Activated T-helper 2 cell treated with anti-CD3 and anti-CD28 coated beads, Interferon-gamma antibody, Interleukin-2, Interleukin-4, amounts not matched to agents 10 μg/mL and 5 μg/mL and 100 μg/mL, durations not matched to agents 14 hours and 24 hours and 36 hours (primary cell): ENCODE results near the gene IPO5. TPM values are rescaled to one million over a fixed set of nuclear protein-coding genes. Genes with fewer than 3 reads are reported as not detected.
A peak's percentile ranks its signal among the peaks of the same experiment; 100 is the strongest.
"Not testable (repeated sequence)": the region's sequence is repeated elsewhere in the genome, so short reads cannot be mapped to it uniquely, and the experiment has no call there.

Source experiments
- DNase-seq: peaks from one replicate; pipeline ENCODE4 v3.0.0; 2021; ENCODE audit warnings: low spot score
- H3K27ac Mint-ChIP-seq: one replicate; pipeline ENCODE4 v1.8.0; 2021; ENCODE audit warnings: mixed read lengths
- H3K27me3 Mint-ChIP-seq: one replicate; pipeline ENCODE4 v1.8.0; 2021; ENCODE audit warnings: low read depth, mixed read lengths
- H3K36me3 Mint-ChIP-seq: one replicate; pipeline ENCODE4 v1.8.0; 2021; ENCODE audit warnings: low read depth, mixed read lengths
- H3K4me1 Mint-ChIP-seq: one replicate; pipeline ENCODE4 v1.8.0; 2021; ENCODE audit warnings: low read depth, mixed read lengths
- H3K4me3 Mint-ChIP-seq: one replicate; pipeline ENCODE4 v1.8.0; 2021; ENCODE audit warnings: low read depth, mild to moderate bottlenecking, moderate library complexity, mixed read lengths
- H3K9me3 Mint-ChIP-seq: one replicate; pipeline ENCODE4 v1.8.0; 2021; ENCODE audit warnings: mixed read lengths
- intact Hi-C: fragments of 100-400 bp; cut with micrococcal nuclease; formaldehyde crosslinking; loops from one replicate; pipeline ENCODE4 v1.15.1; 2023
- total RNA-seq: library from RNA; stranded (reverse); gene quantifications from 2 replicates; pipeline ENCODE4 v1.2.3, GENCODE V29; 2022

The IPO5 gene
- total RNA-seq, 1 donor from 2014 or later = 225 TPM

DNA sequence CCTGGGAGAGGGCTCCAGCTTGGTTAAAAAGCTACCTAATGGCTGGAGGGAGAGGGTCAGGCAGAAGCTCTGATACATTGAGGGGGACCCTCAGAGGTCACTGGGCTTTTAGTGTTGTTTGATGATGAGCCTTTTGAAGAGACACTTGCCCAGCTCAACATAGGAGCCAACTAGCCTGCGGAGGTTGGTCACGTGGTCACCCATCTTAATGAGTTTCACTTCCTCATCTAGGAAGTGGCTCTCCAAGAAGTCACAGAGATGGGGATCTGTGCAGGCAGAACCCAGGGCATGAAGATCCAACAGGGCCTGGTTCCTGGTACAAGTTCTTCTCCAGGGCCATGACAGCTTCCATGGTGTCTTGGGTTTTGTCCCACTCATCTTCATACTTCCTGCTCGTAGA, 33.4 kb downstream of the IPO5 start:
- H3K36me3 Mint-ChIP-seq = peaks cover 63% of the 10 kb centered on the region
- intact Hi-C loops = no loop called here
- no peak for DNase-seq
- no peak overlapping the region for H3K27ac Mint-ChIP-seq
- H3K9me3 Mint-ChIP-seq = no peaks in the 10 kb centered on the region
- peaks cover 10% of the 10 kb centered on the region for H3K4me1 Mint-ChIP-seq
- no peaks in the 10 kb centered on the region for H3K27me3 Mint-ChIP-seq
- no peak overlapping the region for H3K4me3 Mint-ChIP-seq

DNA sequence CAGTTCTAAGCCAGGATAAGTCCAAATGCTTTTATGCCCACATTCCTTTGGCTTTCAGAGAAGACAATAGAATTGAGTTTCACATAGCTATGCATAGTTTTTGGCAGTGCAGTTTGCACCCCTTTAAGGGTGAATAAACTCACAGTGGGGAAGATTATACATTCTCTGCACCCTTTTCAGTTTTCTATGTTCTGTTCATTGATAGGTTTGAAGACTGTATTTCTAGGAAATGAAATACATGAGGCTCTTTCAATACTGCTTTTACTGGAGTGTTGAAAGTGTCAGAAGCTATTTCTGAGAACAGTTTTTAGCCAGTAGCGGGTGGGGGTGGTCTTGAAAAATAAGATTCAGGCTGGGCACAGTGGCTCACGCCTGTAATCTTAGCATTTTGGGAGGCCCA, 46.2 kb downstream of the IPO5 start:
- H3K27ac Mint-ChIP-seq = peak overlapping the region; percentile 12
- peaks cover 73% of the 10 kb centered on the region for H3K36me3 Mint-ChIP-seq
- H3K27me3 Mint-ChIP-seq = no peaks in the 10 kb centered on the region
- intact Hi-C loops = no loop called here
- DNase-seq = no peak
- no peak overlapping the region for H3K4me3 Mint-ChIP-seq
- peaks cover 7% of the 10 kb centered on the region for H3K4me1 Mint-ChIP-seq
- H3K9me3 Mint-ChIP-seq = no peaks in the 10 kb centered on the region

DNA sequence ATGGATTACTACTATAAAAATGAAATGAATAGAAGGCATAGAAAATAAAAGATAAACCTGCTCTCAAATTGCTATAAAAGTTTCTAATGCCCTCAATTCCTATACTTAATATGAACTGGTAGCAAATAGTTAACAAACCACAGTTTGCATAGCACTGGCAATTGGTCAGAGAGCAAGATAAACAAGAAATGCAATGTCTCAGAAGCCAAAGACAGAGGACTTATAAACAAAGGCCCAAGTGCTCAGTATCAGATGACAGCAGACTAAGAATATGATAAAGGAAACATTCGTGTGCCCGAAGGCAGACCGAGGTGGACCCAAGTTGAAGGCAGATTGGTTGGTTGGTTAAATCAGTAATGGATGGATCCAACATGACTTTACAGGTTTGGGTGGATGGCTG, 50.6 kb downstream of the IPO5 start:
- Mint-ChIP-seq H3K9me3 (no peaks in the 10 kb centered on the region), H3K4me1 (peaks cover 13% of the 10 kb centered on the region), H3K27me3 (no peaks in the 10 kb centered on the region), H3K27ac (no peak overlapping the region), H3K4me3 (no peak overlapping the region), H3K36me3 (peaks cover 79% of the 10 kb centered on the region)
- no peak for DNase-seq
- intact Hi-C loops = no loop called here

DNA sequence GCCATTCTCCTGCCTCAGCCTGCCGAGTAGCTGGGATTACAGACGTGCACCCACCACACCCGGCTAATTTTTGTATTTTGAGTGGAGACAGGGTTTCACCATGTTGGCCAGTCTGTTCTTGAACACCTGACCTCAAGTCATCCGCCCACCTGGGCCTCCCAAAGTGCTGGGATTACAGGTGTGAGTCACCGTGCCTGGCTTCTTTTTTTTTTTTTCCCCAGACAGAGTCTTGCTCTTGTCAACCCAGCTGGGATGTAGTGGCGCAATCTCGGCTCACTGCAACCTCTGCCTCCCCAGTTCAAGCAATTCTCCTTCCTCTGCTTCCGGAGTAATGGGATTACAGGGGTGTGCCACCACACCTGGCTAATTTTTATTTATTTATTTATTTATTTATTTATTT, 51.5 kb downstream of the IPO5 start:
- H3K4me1 Mint-ChIP-seq, H3K9me3 Mint-ChIP-seq, intact Hi-C loops, H3K27ac Mint-ChIP-seq, H3K27me3 Mint-ChIP-seq, DNase-seq, H3K4me3 Mint-ChIP-seq: not testable (repeated sequence)
- peaks cover 79% of the 10 kb centered on the region for H3K36me3 Mint-ChIP-seq

DNA sequence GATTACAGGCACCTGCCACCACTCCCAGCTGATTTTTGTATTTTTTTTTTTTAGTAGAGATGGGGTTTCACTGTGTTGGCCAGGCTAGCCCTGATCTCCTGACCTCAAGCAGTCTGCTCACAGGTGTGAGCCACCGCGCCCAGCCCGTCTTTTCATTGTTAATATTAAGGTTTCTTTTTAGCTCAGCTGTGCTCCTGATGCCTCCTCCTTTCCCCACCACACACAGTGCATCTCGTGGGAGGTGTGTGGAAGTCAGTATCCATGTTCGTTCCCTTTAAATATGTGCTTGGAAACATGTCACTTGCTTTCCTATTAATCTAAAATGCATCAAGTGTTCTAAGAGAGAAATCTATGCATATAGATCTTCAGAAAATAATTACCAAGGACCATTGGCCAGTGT, 53.5 kb downstream of the IPO5 start:
- no peak overlapping the region for H3K27ac Mint-ChIP-seq
- H3K9me3 Mint-ChIP-seq = no peaks in the 10 kb centered on the region
- peaks cover 9% of the 10 kb centered on the region for H3K4me1 Mint-ChIP-seq
- intact Hi-C loops = no loop called here
- no peak overlapping the region for H3K4me3 Mint-ChIP-seq
- no peaks in the 10 kb centered on the region for H3K27me3 Mint-ChIP-seq
- H3K36me3 Mint-ChIP-seq = peaks cover 88% of the 10 kb centered on the region
- DNase-seq = no peak

DNA sequence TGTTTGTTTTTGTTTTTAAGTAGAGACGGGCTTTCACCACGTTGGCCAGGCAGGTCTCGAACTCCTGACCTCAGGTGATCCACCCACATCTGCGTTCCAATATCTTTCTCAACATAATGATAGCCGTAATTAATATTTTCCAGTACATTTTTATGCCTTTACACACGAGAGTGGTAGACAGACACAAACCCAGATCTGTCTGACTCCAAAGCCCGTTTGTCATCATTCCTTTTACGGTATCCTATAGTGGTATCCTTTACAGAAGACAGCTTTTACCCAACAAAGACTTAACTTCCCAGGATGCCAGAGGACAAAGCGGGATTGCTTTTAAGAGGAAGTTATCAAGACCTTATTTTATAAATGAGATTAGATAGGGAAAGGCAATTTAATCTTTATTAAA, 59.8 kb downstream of the IPO5 start:
- H3K9me3 Mint-ChIP-seq = no peaks in the 10 kb centered on the region
- H3K36me3 Mint-ChIP-seq = peaks cover 76% of the 10 kb centered on the region
- H3K4me3 Mint-ChIP-seq = no peak overlapping the region
- DNase-seq = no peak
- H3K27ac Mint-ChIP-seq = no peak overlapping the region
- intact Hi-C loops = no loop called here
- H3K4me1 Mint-ChIP-seq = peaks cover 11% of the 10 kb centered on the region
- no peaks in the 10 kb centered on the region for H3K27me3 Mint-ChIP-seq

DNA sequence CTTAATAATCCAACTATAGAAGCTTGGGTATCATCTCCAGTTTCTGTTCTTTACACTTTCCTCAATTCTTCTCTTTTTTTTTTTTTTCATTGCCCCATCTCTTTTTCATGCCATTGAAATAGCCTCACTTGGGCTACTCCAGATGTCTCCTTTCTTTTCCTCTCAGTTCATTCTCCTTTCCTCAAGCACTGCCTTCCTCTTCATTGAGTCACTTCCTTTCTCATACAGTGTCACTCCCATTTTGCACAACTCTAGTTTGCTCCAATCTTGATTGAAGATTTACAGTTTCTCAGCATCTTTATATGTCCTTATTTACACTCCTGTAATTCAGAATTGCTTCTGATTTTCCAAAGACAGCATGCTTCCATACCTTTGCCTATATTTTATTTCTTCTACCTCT, 61.3 kb downstream of the IPO5 start:
- Mint-ChIP-seq H3K4me3 (no peak overlapping the region), H3K27ac (peak overlapping the region; percentile 6), H3K4me1 (peaks cover 4% of the 10 kb centered on the region), H3K36me3 (peaks cover 75% of the 10 kb centered on the region), H3K9me3 (no peaks in the 10 kb centered on the region), H3K27me3 (no peaks in the 10 kb centered on the region)
- intact Hi-C loops = no loop called here
- DNase-seq = no peak

DNA sequence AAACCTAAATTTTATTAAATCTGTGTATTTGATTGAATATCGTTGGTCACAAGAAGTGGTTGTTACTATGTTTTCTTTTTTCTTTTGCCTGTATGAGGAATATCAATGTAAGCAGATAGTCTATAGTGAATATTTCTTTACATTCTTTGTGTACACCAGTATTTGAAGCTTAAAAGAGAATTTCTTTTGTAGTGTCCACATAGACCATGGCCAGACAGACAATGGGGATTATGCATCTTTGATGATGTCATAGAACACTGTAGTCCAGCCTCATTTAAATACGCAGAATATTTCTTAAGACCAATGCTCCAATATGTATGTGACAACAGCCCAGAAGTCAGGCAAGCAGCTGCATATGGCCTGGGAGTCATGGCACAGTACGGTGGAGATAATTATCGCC, 64.8 kb downstream of the IPO5 start:
- H3K27me3 Mint-ChIP-seq = no peaks in the 10 kb centered on the region
- H3K4me1 Mint-ChIP-seq = peaks cover 4% of the 10 kb centered on the region
- DNase-seq = no peak
- no peak overlapping the region for H3K27ac Mint-ChIP-seq
- no peak overlapping the region for H3K4me3 Mint-ChIP-seq
- intact Hi-C loops = no loop called here
- peaks cover 79% of the 10 kb centered on the region for H3K36me3 Mint-ChIP-seq
- H3K9me3 Mint-ChIP-seq = no peaks in the 10 kb centered on the region

DNA sequence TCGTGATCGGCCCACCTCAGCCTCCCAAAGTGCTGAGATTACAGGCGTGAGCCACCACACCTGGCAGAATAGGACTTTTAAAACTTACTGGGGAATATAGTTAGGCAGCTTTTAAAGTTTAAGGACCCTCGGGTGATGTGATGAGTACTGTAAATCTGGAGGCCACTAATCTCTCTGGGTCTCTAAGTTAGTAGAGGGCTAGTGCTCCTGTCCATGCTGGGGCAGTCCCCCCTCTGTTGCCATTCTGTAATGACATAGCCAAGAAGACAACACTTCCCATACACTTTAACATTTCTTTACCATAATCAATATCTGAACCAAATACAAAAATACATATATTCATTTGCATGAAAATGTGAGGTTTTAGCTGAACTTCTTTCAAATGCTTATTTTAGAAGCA, 65.7 kb downstream of the IPO5 start:
- peaks cover 77% of the 10 kb centered on the region for H3K36me3 Mint-ChIP-seq
- no peaks in the 10 kb centered on the region for H3K27me3 Mint-ChIP-seq
- no peak for DNase-seq
- H3K4me1 Mint-ChIP-seq = peaks cover 4% of the 10 kb centered on the region
- intact Hi-C loops = no loop called here
- H3K9me3 Mint-ChIP-seq = no peaks in the 10 kb centered on the region
- H3K27ac Mint-ChIP-seq = no peak overlapping the region
- H3K4me3 Mint-ChIP-seq = no peak overlapping the region

DNA sequence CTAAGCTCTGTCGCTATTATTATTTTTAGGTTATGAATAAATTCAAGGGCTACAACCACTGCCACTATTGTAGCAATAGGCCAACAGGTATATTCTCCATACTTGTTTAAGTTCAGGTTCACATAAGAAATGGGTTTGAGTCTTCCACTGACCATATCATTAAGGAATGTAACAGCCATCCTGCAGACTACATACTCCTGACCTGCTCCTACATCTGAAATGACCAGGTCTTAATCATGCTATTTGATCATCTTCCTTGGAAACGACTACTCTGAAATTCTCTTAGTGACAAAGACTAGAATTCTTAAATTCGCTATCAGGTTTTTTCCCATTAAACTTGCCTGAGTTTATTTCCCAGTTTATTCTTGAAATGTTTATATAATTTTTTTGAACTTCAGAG, 66.8 kb downstream of the IPO5 start:
- Mint-ChIP-seq H3K9me3 (no peaks in the 10 kb centered on the region), H3K4me1 (no peaks in the 10 kb centered on the region), H3K27ac (no peak overlapping the region), H3K36me3 (peaks cover 74% of the 10 kb centered on the region), H3K27me3 (no peaks in the 10 kb centered on the region), H3K4me3 (no peak overlapping the region)
- DNase-seq = no peak
- intact Hi-C loops = no loop called here

DNA sequence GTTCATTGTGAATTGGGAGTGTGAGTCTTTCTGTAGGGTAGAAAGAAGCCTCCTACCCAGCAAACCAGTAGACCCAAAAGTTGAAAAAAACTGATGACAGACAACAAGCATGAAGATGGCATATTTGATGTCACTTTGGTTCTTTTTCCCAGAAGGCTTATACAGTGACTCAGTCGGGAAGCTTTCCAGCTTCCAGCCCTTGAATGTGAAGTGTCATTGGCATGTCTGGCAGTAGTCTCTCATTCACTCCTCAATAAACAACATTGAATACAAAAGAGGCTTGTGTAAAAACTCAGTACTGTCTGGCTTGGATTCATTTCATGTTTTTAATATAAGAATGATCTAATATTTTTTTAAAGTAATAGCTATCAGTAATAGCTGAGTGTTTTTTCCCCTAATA, 68.7 kb downstream of the IPO5 start:
- Mint-ChIP-seq H3K27ac (no peak overlapping the region), H3K36me3 (peaks cover 67% of the 10 kb centered on the region), H3K4me3 (no peak overlapping the region), H3K9me3 (no peaks in the 10 kb centered on the region), H3K4me1 (no peaks in the 10 kb centered on the region), H3K27me3 (no peaks in the 10 kb centered on the region)
- intact Hi-C loops = no loop called here
- DNase-seq = no peak

DNA sequence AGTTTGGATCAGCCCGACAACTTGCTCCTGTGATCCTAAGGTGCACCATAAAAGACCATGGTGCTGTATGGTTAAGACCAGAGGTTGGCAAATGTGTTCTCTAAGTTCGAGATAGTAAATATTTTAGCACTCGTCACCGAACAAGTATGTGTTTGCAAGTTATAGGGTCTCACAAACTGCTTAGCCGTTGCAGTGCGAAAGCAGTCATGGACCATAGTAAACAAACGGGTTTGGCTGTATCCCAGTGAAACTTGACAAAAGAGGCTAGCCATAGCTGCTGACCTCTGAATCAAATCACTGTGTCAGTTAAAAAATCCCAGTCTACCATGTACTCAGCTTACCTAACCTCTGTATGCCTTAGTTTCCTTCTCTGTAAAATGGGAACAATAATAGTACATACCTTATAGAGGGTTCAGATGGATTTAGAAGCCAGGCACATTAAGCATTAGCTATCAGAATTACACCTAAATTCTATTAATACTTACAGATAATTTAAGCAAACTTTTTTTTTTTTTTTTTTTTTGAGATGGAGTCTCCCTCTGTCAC, 72.1 kb downstream of the IPO5 start:
- intact Hi-C loops = no loop called here
- H3K9me3 Mint-ChIP-seq = no peaks in the 10 kb centered on the region
- H3K27ac Mint-ChIP-seq = no peak overlapping the region
- no peak overlapping the region for H3K4me3 Mint-ChIP-seq
- no peaks in the 10 kb centered on the region for H3K27me3 Mint-ChIP-seq
- H3K36me3 Mint-ChIP-seq = peaks cover 39% of the 10 kb centered on the region
- no peak for DNase-seq
- H3K4me1 Mint-ChIP-seq = no peaks in the 10 kb centered on the region

DNA sequence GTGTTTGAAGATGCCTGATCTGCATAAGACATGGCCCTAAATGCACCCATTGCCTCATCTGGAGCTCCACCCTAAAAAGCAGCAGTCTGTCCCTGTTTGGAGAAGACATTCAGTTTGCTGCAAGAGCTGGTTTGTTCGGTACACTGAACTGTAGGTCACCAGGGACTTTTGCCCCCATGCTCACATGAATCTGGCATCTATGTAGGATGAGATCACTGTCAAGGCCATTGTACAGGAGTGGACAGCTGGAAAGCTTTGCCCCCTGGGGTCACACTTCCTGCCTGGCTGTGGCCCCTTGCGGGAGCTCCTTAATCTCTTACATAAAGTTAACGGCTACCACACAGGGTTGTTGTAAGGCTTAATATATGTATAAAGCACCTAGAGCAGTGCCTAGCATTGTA, 73.0 kb downstream of the IPO5 start:
- Mint-ChIP-seq H3K27me3 (no peaks in the 10 kb centered on the region), H3K4me1 (no peaks in the 10 kb centered on the region), H3K36me3 (peaks cover 33% of the 10 kb centered on the region), H3K27ac (no peak overlapping the region), H3K4me3 (no peak overlapping the region), H3K9me3 (no peaks in the 10 kb centered on the region)
- intact Hi-C loops = no loop called here
- DNase-seq = no peak

DNA sequence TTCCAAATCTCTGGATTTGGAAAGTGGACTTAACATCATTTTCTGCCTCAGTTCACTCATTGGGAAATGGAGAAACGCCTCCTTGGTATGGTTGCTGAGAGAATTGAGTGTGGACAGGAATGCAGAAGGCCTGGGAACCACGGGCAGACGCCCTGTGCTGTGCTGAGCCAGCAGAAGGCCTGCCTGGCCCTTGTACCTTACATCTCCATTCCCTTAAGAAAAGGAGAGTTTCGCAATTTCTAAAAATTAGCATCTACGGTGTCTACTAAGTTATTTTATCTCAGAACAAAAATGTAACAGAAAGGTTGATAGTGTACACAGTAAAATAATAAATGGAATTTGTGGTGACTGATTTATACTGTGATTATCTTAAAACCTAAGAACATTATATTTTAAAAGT, 78.7 kb downstream of the IPO5 start:
- H3K4me3 Mint-ChIP-seq = no peak overlapping the region
- no peaks in the 10 kb centered on the region for H3K4me1 Mint-ChIP-seq
- DNase-seq = no peak
- H3K27ac Mint-ChIP-seq = no peak overlapping the region
- intact Hi-C loops = no loop called here
- H3K27me3 Mint-ChIP-seq = no peaks in the 10 kb centered on the region
- no peaks in the 10 kb centered on the region for H3K36me3 Mint-ChIP-seq
- no peaks in the 10 kb centered on the region for H3K9me3 Mint-ChIP-seq
